ENCODE data around the gene ITGB7.

The ITGB7 gene

DNA sequence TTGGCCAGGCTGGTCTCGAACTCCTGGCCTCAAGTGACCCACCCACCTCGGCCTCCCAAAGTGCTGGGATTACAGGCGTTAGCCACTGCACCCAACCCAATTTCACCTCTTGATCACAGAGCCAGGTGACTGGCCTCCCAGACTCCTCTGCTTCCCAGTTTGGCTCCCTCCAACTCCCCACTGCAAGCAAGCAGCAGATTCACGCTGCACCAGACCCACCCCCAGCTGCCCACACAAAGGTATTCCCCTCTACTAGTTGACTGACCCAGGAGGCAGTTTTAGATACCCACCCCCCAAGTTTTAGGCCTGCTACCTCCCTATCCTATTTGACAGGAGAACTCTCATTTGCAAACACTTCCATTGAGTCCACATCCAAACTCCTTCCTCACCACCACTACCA lies 19.8 kb upstream of the ITGB7 start:
- TF ChIP-seq TAF1 (IDR thresholded peaks at IDR 0.05; ENCODE audit: low read depth) = no peak
- no peak for TF ChIP-seq NFIC (IDR thresholded peaks at IDR 0.05)
- no peak for TF ChIP-seq CEBPB (IDR thresholded peaks at IDR 0.05)
- TF ChIP-seq, protein P1, sequence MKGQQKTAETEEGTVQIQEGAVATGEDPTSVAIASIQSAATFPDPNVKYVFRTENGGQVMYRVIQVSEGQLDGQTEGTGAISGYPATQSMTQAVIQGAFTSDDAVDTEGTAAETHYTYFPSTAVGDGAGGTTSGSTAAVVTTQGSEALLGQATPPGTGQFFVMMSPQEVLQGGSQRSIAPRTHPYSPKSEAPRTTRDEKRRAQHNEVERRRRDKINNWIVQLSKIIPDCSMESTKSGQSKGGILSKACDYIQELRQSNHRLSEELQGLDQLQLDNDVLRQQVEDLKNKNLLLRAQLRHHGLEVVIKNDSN (IDR thresholded peaks at IDR 0.05) = no peak
- TF ChIP-seq RAD21 (IDR thresholded peaks at IDR 0.05; ENCODE audit: low read depth) = no peak
- TF ChIP-seq TEAD4 (IDR thresholded peaks at IDR 0.05) = no peak
- no peak for TF ChIP-seq YY1 (IDR thresholded peaks at IDR 0.05; ENCODE audit: low read depth)

DNA sequence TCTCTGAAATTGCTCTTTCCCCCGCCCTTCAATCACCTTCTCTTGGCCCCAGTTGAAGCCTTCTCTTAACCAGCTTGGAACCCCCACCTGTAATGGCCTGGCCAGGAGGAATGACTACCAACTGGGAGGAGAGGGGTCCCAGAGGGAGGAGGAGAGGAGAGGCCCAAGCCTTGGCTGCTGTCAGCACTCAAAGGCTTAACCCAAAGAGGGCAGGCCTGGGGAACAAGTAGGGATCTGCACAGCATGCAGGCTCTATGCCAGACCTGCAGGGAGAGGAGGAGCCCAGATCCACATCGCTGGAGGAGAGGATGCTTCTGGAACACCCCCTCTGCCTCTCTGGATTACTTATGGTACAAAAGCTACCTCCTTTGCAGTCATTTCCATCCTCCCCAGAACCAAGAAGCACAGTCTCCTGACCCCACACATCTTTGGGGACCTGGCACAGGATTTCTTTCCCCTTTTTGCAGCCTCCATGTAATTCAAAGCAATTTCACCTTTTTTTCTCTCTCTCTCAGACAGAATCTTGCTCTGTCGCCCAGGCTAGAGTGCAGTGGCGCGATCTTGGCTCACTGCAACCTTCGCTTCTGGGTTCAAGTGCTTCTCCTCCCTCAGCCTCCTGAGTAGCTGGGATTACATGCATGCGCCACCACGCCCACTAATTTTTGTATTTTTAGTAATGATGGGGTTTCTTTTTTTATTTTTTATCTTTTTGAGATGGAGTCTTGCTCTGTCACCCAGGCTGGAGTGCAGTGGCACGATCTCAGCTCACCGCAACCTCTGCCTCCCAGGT lies 18.8 kb upstream of the ITGB7 start:
- TF ChIP-seq TEAD4 (IDR thresholded peaks at IDR 0.05) = no peak
- TF ChIP-seq, protein P1 (IDR thresholded peaks at IDR 0.05) = no peak
- TF ChIP-seq, protein P2, sequence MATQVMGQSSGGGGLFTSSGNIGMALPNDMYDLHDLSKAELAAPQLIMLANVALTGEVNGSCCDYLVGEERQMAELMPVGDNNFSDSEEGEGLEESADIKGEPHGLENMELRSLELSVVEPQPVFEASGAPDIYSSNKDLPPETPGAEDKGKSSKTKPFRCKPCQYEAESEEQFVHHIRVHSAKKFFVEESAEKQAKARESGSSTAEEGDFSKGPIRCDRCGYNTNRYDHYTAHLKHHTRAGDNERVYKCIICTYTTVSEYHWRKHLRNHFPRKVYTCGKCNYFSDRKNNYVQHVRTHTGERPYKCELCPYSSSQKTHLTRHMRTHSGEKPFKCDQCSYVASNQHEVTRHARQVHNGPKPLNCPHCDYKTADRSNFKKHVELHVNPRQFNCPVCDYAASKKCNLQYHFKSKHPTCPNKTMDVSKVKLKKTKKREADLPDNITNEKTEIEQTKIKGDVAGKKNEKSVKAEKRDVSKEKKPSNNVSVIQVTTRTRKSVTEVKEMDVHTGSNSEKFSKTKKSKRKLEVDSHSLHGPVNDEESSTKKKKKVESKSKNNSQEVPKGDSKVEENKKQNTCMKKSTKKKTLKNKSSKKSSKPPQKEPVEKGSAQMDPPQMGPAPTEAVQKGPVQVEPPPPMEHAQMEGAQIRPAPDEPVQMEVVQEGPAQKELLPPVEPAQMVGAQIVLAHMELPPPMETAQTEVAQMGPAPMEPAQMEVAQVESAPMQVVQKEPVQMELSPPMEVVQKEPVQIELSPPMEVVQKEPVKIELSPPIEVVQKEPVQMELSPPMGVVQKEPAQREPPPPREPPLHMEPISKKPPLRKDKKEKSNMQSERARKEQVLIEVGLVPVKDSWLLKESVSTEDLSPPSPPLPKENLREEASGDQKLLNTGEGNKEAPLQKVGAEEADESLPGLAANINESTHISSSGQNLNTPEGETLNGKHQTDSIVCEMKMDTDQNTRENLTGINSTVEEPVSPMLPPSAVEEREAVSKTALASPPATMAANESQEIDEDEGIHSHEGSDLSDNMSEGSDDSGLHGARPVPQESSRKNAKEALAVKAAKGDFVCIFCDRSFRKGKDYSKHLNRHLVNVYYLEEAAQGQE (IDR thresholded peaks at IDR 0.05; ENCODE audit: low read depth) = no peak
- no peak for TF ChIP-seq TAF1 (IDR thresholded peaks at IDR 0.05; ENCODE audit: low read depth)
- TF ChIP-seq, protein P3, sequence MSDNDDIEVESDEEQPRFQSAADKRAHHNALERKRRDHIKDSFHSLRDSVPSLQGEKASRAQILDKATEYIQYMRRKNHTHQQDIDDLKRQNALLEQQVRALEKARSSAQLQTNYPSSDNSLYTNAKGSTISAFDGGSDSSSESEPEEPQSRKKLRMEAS (IDR thresholded peaks at IDR 0.05) = no peak
- TF ChIP-seq YY1 (IDR thresholded peaks at IDR 0.05; ENCODE audit: low read depth) = no peak
- TF ChIP-seq EP300 (IDR thresholded peaks at IDR 0.05; ENCODE audit: borderline replicate concordance) = no peak
- no peak for TF ChIP-seq RAD21 (IDR thresholded peaks at IDR 0.05; ENCODE audit: low read depth)
- TF ChIP-seq ZBTB7A (IDR thresholded peaks at IDR 0.05; ENCODE audit: low read depth) = no peak
- TF ChIP-seq NFIC (IDR thresholded peaks at IDR 0.05) = no peak
- TF ChIP-seq FOXM1 (IDR thresholded peaks at IDR 0.05; ENCODE audit: borderline replicate concordance, low read depth) = no peak
- TF ChIP-seq EGR1 (IDR thresholded peaks at IDR 0.05) = no peak
- no peak for TF ChIP-seq CREB1 (IDR thresholded peaks at IDR 0.05; ENCODE audit: low read depth)
- TF ChIP-seq CEBPB (IDR thresholded peaks at IDR 0.05) = no peak
- TF ChIP-seq TCF12 (IDR thresholded peaks at IDR 0.05; ENCODE audit: low read depth) = no peak

DNA sequence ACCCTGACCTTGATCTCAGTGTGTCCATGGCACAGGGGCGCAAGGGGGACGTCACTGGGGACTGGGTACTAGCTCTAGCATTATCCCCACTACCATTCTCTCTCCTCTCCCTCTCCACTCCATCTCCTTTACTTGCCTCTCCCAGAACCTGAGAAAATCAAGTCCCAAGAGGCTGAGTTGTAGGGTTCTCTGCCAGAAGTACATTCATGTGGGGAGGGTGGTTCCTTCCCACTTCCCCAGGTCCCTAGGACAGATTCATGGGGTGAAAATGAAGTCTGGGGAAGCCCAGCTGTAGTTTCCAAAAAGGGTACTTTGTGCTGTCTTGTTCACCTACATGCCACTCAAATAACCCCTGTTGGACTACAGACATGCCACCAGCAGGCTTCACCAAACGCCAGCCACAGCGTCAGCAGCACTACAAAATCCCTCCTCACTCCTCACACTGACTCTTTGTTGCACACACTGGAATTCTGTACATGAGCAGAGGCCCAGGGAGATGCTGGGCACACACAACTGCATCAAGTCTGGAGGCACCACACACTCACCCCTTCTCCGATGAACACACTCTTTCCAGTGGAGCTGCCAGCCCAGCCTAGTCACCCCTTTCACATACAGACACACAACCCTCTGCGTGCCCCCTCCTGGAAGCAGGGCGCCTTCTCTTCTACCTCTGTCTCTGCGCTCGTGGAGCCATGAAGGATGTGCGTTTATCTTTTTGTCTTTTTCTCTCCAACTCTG lies 18.0 kb upstream of the ITGB7 start:
- no peak for TF ChIP-seq EP300 (IDR thresholded peaks at IDR 0.05; ENCODE audit: borderline replicate concordance)
- no peak for TF ChIP-seq TAF1 (IDR thresholded peaks at IDR 0.05; ENCODE audit: low read depth)
- TF ChIP-seq TCF12 (IDR thresholded peaks at IDR 0.05; ENCODE audit: low read depth) = no peak
- TF ChIP-seq FOXM1 (IDR thresholded peaks at IDR 0.05; ENCODE audit: borderline replicate concordance, low read depth) = no peak
- TF ChIP-seq TEAD4 (IDR thresholded peaks at IDR 0.05) = no peak
- TF ChIP-seq CREB1 (IDR thresholded peaks at IDR 0.05; ENCODE audit: low read depth) = no peak
- TF ChIP-seq NFIC (IDR thresholded peaks at IDR 0.05) = no peak
- TF ChIP-seq YY1 (IDR thresholded peaks at IDR 0.05; ENCODE audit: low read depth) = no peak
- TF ChIP-seq RAD21 (IDR thresholded peaks at IDR 0.05; ENCODE audit: low read depth) = no peak
- TF ChIP-seq, protein P2 (IDR thresholded peaks at IDR 0.05; ENCODE audit: low read depth) = no peak
- TF ChIP-seq, protein P1 (IDR thresholded peaks at IDR 0.05) = no peak

DNA sequence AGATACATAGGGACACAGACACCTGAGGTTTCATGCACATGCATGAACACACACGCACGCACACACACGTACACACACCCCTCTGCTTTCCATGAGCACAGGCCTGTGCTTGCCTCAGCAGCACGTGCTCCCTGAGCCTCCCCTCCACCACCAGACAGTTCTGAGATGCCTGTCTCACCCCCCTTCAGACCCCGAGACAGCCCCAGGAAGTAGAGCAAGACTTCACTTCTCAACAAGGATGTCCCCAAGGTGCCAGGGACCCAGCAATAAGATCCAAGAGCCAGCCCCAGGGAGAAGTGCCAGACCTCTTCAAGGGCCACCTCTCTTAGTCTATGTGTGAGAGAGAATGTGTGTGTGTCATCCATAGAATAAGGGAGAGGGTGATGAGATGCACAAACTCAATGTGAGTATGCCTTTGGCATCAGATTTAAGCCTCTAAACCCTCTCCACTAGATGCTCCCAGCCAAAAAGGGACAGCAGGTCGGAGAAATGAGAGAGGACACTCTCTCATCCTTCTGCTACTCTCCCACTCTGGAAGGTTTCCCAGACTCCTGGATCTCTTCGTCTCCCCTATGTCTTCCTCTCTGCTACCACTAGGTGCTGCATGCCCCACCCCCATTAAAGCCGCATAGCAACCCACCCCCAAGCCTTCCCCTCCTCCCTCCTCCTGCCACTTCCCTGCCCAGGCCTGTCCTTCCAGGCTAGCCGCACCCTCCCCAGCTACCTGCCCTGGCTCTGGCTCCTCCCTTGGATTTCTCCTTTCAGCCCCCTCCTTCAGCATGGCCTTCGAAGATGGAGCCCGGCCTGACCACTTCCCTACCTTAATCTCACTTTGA lies 17.2 kb upstream of the ITGB7 start:
- TF ChIP-seq TCF12 (IDR thresholded peaks at IDR 0.05; ENCODE audit: low read depth) (no peak), FOXM1 (IDR thresholded peaks at IDR 0.05; ENCODE audit: borderline replicate concordance, low read depth) (no peak), EP300 (IDR thresholded peaks at IDR 0.05; ENCODE audit: borderline replicate concordance) (no peak), ZBTB7A (IDR thresholded peaks at IDR 0.05; ENCODE audit: low read depth) (no peak), RAD21 (IDR thresholded peaks at IDR 0.05; ENCODE audit: low read depth) (no peak), EGR1 (IDR thresholded peaks at IDR 0.05) (no peak), TEAD4 (IDR thresholded peaks at IDR 0.05) (no peak), TAF1 (IDR thresholded peaks at IDR 0.05; ENCODE audit: low read depth) (no peak), NFIC (IDR thresholded peaks at IDR 0.05) (no peak)
- TF ChIP-seq, protein P3 (IDR thresholded peaks at IDR 0.05) = no peak
- TF ChIP-seq, protein P2 (IDR thresholded peaks at IDR 0.05; ENCODE audit: low read depth) = no peak
